NT2/D1 (cell line): ENCODE measurements around the gene CHST15.

Source experiments
- YY1 ChIP-seq: IDR thresholded peaks from 2 replicates; pipeline ENCODE4 v1.6.1; 2011; ENCODE audit not compliant: insufficient read length, insufficient read depth
- ZNF274 ChIP-seq: IDR thresholded peaks from 2 replicates; pipeline ENCODE4 v1.6.1; 2011; ENCODE audit warnings: mild to moderate bottlenecking, low read depth, low read length

DNA sequence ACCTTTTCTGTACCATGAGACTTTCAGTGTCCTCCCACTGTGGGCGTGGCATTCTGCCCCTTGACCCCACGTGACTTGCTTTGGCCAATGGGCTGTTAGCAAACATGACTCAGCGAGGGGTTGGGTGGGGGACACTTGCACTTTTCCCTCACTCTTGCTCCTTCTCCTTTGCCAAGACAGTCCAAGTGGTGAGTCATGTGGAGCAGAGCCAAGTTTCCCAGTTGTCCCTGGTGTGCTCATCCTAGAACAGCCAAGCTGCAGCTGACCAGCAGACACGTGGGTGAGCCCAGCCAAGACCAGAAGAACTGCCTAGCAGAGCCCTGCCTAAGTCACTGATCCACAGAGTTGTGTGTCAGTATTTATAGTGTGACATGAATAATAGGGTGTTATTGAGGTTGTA, 119.0 kb downstream of the CHST15 start:
- TF ChIP-seq YY1 (no peak), ZNF274 (no peak)
